ENCODE measurements around the gene ZC3HAV1.
"Not testable (repeated sequence)": the region's sequence is repeated elsewhere in the genome, so short reads cannot be mapped to it uniquely, and the experiment has no call there.

ZC3HAV1 gene

GRCh38 chr7:139084709-139085108 is 24.8 kb downstream of the ZC3HAV1 start:
- no peak for DNase-seq

GRCh38 chr7:139081584-139081983 is 27.9 kb downstream of the ZC3HAV1 start:
- DNase-seq, result no peak

GRCh38 chr7:139080905-139081304 is 28.6 kb downstream of the ZC3HAV1 start:
- DNase-seq, result no peak

GRCh38 chr7:139079861-139080260 is 29.7 kb downstream of the ZC3HAV1 start:
- DNase-seq, result no peak

- no peak for DNase-seq
Observed at GRCh38 chr7:139078911-139079310, 30.6 kb downstream of the ZC3HAV1 start.

GRCh38 chr7:139078399-139078798 is 31.1 kb downstream of the ZC3HAV1 start:
- DNase-seq, result no peak

- not testable (repeated sequence) for DNase-seq
Observed at GRCh38 chr7:139077706-139078105, 31.8 kb downstream of the ZC3HAV1 start.

GRCh38 chr7:139075871-139076686 is 33.4 kb downstream of the ZC3HAV1 start:
- no peak for DNase-seq

- no peak for DNase-seq
Observed at GRCh38 chr7:139075031-139075652, 34.4 kb downstream of the ZC3HAV1 start.

- DNase-seq, result no peak
Observed at GRCh38 chr7:139072796-139073195, 36.7 kb downstream of the ZC3HAV1 start.

GRCh38 chr7:139071680-139072079 is 37.8 kb downstream of the ZC3HAV1 start:
- no peak for DNase-seq

GRCh38 chr7:139068544-139069399 is 40.7 kb downstream of the ZC3HAV1 start:
- DNase-seq, result no peak

GRCh38 chr7:139066315-139066714 is 43.2 kb downstream of the ZC3HAV1 start:
- DNase-seq, result no peak

GRCh38 chr7:139065323-139065722 is 44.2 kb downstream of the ZC3HAV1 start:
- DNase-seq, result no peak

- DNase-seq, result no peak
Observed at GRCh38 chr7:139061416-139061815, 48.1 kb downstream of the ZC3HAV1 start.

GRCh38 chr7:139060695-139061237 is 48.8 kb downstream of the ZC3HAV1 start:
- no peak for DNase-seq

- no peak for DNase-seq
Observed at GRCh38 chr7:139059905-139060304, 49.6 kb downstream of the ZC3HAV1 start.

- DNase-seq, result no peak
Observed at GRCh38 chr7:139058943-139059342, 50.6 kb downstream of the ZC3HAV1 start.

- DNase-seq, result no peak
Observed at GRCh38 chr7:139055674-139056073, 53.8 kb downstream of the ZC3HAV1 start.

GRCh38 chr7:139054656-139055055 is 54.9 kb downstream of the ZC3HAV1 start:
- not testable (repeated sequence) for DNase-seq

- DNase-seq, result no peak
Observed at GRCh38 chr7:139054101-139054500, 55.4 kb downstream of the ZC3HAV1 start.

- no peak for DNase-seq
Observed at GRCh38 chr7:139051655-139052054, 57.9 kb downstream of the ZC3HAV1 start.

GRCh38 chr7:139049936-139050335 is 59.6 kb downstream of the ZC3HAV1 start:
- no peak for DNase-seq

Data from NCI-H510A (cell line).